ENCODE results near the gene DAZAP1.

- TF ChIP-seq CTCF (IDR thresholded peaks at IDR 0.05) (no peak), POLR2A (IDR thresholded peaks at IDR 0.05) (no peak)
Measured at GRCh38 chr19:1384085-1384462, 23.3 kb upstream of the DAZAP1 start.
